ENCODE results near the gene OR52J3.

OR52J3 gene

DNA sequence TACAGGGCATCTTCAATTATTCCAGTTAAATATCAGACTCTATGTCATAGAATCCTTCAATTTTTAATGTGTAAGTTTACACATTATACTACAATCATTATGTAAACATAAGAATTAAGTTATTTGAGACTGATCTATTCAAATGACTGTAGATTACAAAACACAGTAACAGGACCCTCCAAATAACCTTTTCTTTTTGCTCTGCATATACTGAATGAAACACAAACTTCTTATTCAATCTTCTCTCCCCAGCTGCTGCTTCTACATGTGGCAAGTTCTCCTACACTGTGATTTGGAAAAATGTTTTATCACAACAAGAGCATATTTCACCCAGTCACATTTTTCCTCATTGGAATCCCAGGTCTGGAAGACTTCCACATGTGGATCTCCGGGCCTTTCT, at the start of gene OR52J3:
Gene OR52J3, plus strand, starts transcription at position 301 of the 400 bp plus-strand sequence. Its CDS starts 0 bp downstream, at position 301.
- H3K4me3 ChIP-seq (ENCODE audit: low read length): no peak within 1 kb of the TSS
- H3K9me3 ChIP-seq (ENCODE audit: insufficient read depth, low read depth, low read length): no peaks in the 10 kb centered on the region
- H3K27ac ChIP-seq (ENCODE audit: low read length): no peak within 1 kb of the TSS
- H3K9ac ChIP-seq (ENCODE audit: low read depth, low read length): no peak within 1 kb of the TSS
- H3K36me3 ChIP-seq (ENCODE audit: insufficient read depth, low read depth, low read length): no peaks in the 10 kb centered on the region
- H3K4me1 ChIP-seq (ENCODE audit: insufficient read depth, low read length): no peaks in the 10 kb centered on the region
- no peaks in the 10 kb centered on the region for H3K27me3 ChIP-seq (ENCODE audit: insufficient read depth, low read length)

DNA sequence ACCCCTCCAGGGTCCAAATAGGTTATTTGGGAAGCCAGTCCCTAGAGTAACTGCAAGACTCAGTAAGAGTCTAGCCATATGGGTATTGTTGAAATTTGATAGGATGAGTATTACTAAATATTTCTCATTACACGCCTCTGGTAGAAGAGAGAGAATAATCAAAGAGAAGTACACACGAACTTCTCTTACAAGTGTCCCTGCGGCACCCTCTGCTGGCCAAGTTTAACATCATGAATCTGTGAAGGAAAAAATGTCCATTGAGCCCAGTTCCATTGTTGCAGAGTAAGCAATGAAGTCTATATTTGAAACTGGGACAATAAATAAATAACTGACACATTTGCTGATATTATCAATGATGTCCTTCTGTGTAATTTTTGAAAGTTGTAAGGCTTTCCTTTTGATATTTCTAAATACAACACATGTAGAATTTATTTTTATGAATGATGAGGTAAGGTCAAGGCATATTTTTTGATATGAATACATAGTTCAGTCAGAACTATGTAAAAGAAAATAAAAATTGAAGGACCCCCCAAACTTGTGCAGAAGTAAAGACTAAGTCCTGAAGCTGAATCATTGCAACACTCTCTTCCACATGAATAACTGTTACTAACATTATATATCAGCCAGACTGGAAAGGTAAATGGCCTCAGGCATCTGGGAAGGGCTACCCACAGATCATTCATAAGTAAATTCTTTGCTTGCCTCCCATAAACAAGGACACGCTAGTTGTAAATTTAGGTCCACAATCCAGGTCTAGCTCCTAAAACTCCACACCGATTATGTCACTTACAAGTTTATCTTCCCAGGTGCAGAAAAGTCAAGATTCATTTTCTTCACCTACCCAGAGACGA, 41.7 kb upstream of the OR52J3 start:
- Histone ChIP-seq H3K4me3 (ENCODE audit: low read length) (no peak overlapping the region), H3K9me3 (ENCODE audit: insufficient read depth, low read depth, low read length) (no peaks in the 10 kb centered on the region), H3K27ac (ENCODE audit: low read length) (no peak overlapping the region), H3K4me1 (ENCODE audit: insufficient read depth, low read length) (no peaks in the 10 kb centered on the region; the same call in 1 of the 2 replicates), H3K9ac (ENCODE audit: low read depth, low read length) (no peak overlapping the region), H3K36me3 (ENCODE audit: insufficient read depth, low read depth, low read length) (no peaks in the 10 kb centered on the region), H3K27me3 (ENCODE audit: insufficient read depth, low read length) (no peaks in the 10 kb centered on the region)

DNA sequence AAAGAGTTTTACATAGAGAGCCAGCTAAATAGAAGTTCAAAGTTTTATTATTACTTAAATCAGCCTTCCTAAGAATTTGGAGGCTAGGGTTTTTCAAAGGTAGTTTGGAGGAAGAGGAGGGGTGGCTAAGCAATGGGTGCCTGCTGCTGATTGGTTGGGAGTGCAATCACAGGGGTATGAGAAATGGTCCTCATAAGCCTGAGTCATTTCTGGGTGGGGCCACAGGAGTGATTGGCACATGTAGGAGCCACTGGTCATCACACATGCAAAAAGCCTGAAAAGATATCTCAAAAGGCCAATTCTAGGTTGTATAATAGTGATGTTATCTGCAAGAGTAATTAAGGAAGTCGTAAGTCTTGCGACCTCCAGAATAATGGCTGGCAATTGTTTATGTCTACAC, 38.8 kb upstream of the OR52J3 start:
- H3K9me3 ChIP-seq (ENCODE audit: insufficient read depth, low read depth, low read length): no peaks in the 10 kb centered on the region

DNA sequence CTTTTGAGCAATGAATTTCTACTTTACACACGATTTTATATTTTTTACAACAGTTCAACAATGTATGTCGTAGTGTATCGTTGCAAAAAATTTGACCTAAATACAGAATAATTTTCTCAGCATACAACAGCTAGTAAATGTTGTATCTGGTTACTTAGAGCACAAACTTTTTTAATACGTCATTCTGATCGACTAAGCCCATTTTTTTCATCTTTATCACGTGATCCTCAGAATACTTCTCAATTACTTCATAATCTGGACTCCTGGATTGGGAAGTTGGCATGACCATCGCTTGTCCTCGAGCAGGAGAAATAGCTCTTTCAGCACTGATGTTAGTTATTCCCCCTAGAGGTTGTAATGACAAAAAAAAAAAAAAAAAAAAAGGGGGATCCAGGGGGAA, 35.1 kb upstream of the OR52J3 start:
- Histone ChIP-seq H3K27ac (ENCODE audit: low read length) (no peak overlapping the region), H3K4me1 (ENCODE audit: insufficient read depth, low read length) (no peaks in the 10 kb centered on the region), H3K36me3 (ENCODE audit: insufficient read depth, low read depth, low read length) (no peaks in the 10 kb centered on the region), H3K9me3 (ENCODE audit: insufficient read depth, low read depth, low read length) (no peaks in the 10 kb centered on the region), H3K4me3 (ENCODE audit: low read length) (no peak overlapping the region), H3K27me3 (ENCODE audit: insufficient read depth, low read length) (no peaks in the 10 kb centered on the region), H3K9ac (ENCODE audit: low read depth, low read length) (no peak overlapping the region)

More for the DNA sequence above, 38.8 kb upstream of the OR52J3 start:
- no peak overlapping the region for H3K4me3 ChIP-seq (ENCODE audit: low read length)
- H3K27me3 ChIP-seq (ENCODE audit: insufficient read depth, low read length): no peaks in the 10 kb centered on the region
- H3K36me3 ChIP-seq (ENCODE audit: insufficient read depth, low read depth, low read length): no peaks in the 10 kb centered on the region
- H3K9ac ChIP-seq (ENCODE audit: low read depth, low read length): no peak overlapping the region
- no peaks in the 10 kb centered on the region; the same call in 1 of the 2 replicates for H3K4me1 ChIP-seq (ENCODE audit: insufficient read depth, low read length)
- no peak overlapping the region for H3K27ac ChIP-seq (ENCODE audit: low read length)

DNA sequence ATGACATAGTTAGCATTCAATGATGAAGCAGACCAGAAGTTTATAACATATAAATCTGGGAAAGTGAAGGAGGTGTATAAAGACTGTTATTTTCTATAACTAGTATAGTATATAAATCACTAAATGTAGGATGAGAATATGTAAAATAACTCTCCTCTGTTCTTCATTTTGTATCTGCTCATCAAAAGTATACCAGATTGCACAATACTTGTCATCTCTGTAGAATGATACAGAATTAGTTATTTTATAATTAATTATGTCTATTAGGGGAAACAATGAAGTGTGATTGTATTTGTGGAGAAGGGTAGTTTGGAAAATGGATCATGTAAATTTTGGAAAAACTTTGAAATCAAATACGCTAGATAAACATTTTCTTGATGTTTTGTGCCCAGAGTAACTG, 33.3 kb upstream of the OR52J3 start:
- no peaks in the 10 kb centered on the region for H3K9me3 ChIP-seq (ENCODE audit: insufficient read depth, low read depth, low read length)
- H3K9ac ChIP-seq (ENCODE audit: low read depth, low read length): no peak overlapping the region
- no peaks in the 10 kb centered on the region for H3K27me3 ChIP-seq (ENCODE audit: insufficient read depth, low read length)
- no peaks in the 10 kb centered on the region for H3K4me1 ChIP-seq (ENCODE audit: insufficient read depth, low read length)
- H3K36me3 ChIP-seq (ENCODE audit: insufficient read depth, low read depth, low read length): no peaks in the 10 kb centered on the region
- H3K27ac ChIP-seq (ENCODE audit: low read length): no peak overlapping the region
- H3K4me3 ChIP-seq (ENCODE audit: low read length): no peak overlapping the region

DNA sequence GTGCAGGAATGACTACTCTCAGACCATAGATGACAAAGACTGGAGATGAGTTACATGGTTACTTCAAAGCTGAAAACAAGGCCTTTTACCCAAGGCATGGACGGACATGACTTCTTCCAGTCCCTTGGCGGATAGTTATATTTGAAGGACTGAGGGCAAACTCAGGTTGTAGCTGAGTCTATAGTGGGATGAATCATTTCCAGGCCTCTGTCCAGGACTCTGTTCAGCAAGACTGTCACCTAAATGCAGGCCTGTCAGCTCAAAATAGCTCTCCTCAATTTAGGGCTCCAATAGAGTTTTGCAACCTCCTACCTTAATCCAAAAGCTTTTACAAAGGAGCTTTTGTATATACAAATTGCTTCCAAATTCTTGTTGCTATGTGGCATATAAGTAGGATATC, 24.3 kb upstream of the OR52J3 start:
- H3K4me3 ChIP-seq (ENCODE audit: low read length): no peak overlapping the region
- no peak overlapping the region for H3K27ac ChIP-seq (ENCODE audit: low read length)
- no peak overlapping the region for H3K9ac ChIP-seq (ENCODE audit: low read depth, low read length)
- no peaks in the 10 kb centered on the region for H3K27me3 ChIP-seq (ENCODE audit: insufficient read depth, low read length)
- H3K9me3 ChIP-seq (ENCODE audit: insufficient read depth, low read depth, low read length): peaks cover 12% of the 10 kb centered on the region
- H3K36me3 ChIP-seq (ENCODE audit: insufficient read depth, low read depth, low read length): no peaks in the 10 kb centered on the region
- no peaks in the 10 kb centered on the region for H3K4me1 ChIP-seq (ENCODE audit: insufficient read depth, low read length)

DNA sequence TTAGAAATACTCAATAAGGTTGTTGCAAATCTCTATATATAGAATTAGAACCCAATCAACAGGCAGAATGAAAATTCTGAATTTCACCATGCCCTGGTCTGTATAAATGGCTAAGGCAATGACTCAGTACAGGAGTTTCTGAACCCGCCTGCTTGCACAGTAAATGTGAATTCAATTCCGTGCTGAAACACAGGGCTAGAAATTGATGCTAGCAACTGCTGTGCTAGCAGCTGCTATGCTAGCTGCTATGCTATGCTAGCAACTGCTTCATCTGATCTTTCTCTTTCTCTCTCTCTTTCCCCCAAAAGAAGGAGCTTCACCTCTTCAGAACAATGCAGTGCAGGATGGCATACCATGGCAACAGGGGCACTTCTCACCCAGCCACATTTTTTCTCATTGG, 9.7 kb upstream of the OR52J3 start:
- H3K4me3 ChIP-seq (ENCODE audit: low read length): no peak overlapping the region
- no peaks in the 10 kb centered on the region for H3K4me1 ChIP-seq (ENCODE audit: insufficient read depth, low read length)
- no peak overlapping the region for H3K27ac ChIP-seq (ENCODE audit: low read length)
- no peaks in the 10 kb centered on the region for H3K9me3 ChIP-seq (ENCODE audit: insufficient read depth, low read depth, low read length)
- no peaks in the 10 kb centered on the region for H3K36me3 ChIP-seq (ENCODE audit: insufficient read depth, low read depth, low read length)
- no peaks in the 10 kb centered on the region for H3K27me3 ChIP-seq (ENCODE audit: insufficient read depth, low read length)
- H3K9ac ChIP-seq (ENCODE audit: low read depth, low read length): no peak overlapping the region

DNA sequence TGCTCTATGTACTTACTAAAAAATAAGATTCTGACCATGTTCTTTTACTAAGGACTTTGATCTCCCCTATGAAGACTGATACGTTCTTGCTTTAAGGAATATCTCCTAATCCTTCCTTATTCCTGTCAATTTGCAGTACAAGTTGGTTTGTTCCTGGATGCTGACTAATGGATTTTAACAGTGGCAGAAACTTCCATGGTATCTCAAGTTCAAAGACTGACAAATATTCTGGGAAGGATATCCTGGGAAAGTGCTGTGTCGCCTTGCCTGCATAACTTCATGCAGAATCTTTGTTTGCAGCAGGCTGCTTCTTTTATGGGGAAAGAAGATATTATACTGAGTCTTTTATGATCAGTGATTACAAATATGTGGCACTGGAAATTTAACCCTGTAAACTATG, 8.4 kb upstream of the OR52J3 start:
- Histone ChIP-seq H3K27me3 (ENCODE audit: insufficient read depth, low read length) (no peaks in the 10 kb centered on the region), H3K27ac (ENCODE audit: low read length) (no peak overlapping the region)

DNA sequence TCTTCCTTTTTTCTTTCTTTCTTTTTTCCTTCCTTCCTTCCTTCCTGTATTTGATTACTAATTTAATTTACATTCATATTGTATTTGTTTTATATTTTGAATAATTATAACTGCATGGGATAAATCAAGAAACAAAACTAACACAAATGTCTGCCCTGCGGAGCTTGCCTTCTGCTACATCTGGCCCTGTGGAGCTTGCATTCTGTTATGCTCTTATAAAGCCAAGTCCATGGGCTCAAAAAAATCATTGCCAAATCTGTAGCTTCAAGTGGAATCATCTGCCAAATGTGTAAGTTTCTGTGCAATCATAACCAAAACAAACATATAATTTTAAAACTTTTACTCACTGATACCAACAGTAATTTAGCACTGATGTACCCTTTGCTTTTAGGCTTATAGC, 8.0 kb upstream of the OR52J3 start:
- Histone ChIP-seq H3K4me1 (ENCODE audit: insufficient read depth, low read length) (no peaks in the 10 kb centered on the region), H3K9me3 (ENCODE audit: insufficient read depth, low read depth, low read length) (no peaks in the 10 kb centered on the region), H3K27ac (ENCODE audit: low read length) (no peak overlapping the region), H3K27me3 (ENCODE audit: insufficient read depth, low read length) (no peaks in the 10 kb centered on the region), H3K36me3 (ENCODE audit: insufficient read depth, low read depth, low read length) (no peaks in the 10 kb centered on the region), H3K9ac (ENCODE audit: low read depth, low read length) (no peak overlapping the region), H3K4me3 (ENCODE audit: low read length) (no peak overlapping the region)

More for the DNA sequence above, 8.4 kb upstream of the OR52J3 start:
- no peak overlapping the region for H3K4me3 ChIP-seq (ENCODE audit: low read length)
- no peaks in the 10 kb centered on the region for H3K9me3 ChIP-seq (ENCODE audit: insufficient read depth, low read depth, low read length)
- H3K4me1 ChIP-seq (ENCODE audit: insufficient read depth, low read length): no peaks in the 10 kb centered on the region
- H3K36me3 ChIP-seq (ENCODE audit: insufficient read depth, low read depth, low read length): no peaks in the 10 kb centered on the region
- no peak overlapping the region for H3K9ac ChIP-seq (ENCODE audit: low read depth, low read length)

DNA sequence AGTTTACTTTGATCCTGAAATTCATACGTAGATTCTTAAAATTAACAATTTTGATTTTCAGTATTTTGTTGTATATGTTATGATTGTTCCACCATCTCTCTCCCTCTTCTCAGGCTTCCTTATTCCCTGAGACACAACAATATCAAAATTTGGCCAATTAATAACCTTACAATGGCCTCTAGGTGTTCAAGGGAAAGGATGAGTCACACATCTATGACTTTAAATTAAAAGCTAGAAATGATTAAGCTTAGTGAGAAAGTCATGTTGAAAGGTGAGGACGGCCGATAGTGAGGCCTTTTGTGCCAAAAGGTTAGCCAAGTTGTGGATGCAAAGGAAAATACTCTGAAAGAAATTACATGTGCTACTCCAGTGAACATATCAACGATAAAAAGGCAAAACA, 5.5 kb upstream of the OR52J3 start:
- Histone ChIP-seq H3K27ac (ENCODE audit: low read length) (no peak overlapping the region), H3K9me3 (ENCODE audit: insufficient read depth, low read depth, low read length) (no peaks in the 10 kb centered on the region), H3K4me3 (ENCODE audit: low read length) (no peak overlapping the region), H3K9ac (ENCODE audit: low read depth, low read length) (no peak overlapping the region), H3K4me1 (ENCODE audit: insufficient read depth, low read length) (no peaks in the 10 kb centered on the region), H3K27me3 (ENCODE audit: insufficient read depth, low read length) (no peaks in the 10 kb centered on the region), H3K36me3 (ENCODE audit: insufficient read depth, low read depth, low read length) (no peaks in the 10 kb centered on the region)

DNA sequence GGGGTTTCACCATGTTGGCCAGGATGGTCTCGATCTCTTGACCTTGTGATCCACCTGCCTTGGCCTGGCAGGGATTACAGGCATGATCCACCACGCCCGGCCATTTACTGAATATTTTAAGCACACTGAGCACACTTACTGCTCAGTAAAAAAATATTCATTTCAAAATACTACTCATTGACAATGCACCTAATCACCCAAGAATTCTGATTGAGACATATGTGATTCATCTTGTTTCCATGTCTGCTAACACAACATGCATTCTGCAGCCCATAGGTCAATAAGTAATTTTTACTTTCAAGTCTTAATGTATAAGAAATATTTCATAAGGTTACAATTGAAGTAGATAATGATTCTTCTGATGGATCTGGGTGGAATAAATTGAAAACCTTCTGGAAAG, 4.2 kb upstream of the OR52J3 start:
- Histone ChIP-seq H3K36me3 (ENCODE audit: insufficient read depth, low read depth, low read length) (no peaks in the 10 kb centered on the region), H3K4me3 (ENCODE audit: low read length) (no peak overlapping the region), H3K27me3 (ENCODE audit: insufficient read depth, low read length) (no peaks in the 10 kb centered on the region), H3K4me1 (ENCODE audit: insufficient read depth, low read length) (no peaks in the 10 kb centered on the region), H3K27ac (ENCODE audit: low read length) (no peak overlapping the region), H3K9me3 (ENCODE audit: insufficient read depth, low read depth, low read length) (no peaks in the 10 kb centered on the region), H3K9ac (ENCODE audit: low read depth, low read length) (no peak overlapping the region)

DNA sequence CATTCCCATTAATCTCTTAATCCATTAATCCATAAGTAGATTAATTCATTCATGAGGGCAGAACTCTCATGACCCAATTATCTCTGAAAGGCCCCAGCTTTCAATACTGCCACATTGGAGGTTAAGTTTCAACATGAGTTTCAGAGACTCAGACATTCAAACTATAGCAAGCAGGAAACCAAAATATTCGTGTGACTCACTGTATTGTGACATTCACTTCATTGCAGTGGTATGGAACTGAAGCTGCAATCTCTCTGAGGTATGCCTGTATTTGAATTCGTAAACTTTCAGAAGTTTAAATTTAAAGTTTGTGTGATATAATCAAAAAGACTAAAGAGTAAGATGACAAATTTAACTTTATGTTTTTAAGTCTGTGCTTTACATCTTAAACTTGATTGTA, 2.9 kb upstream of the OR52J3 start:
- H3K4me3 ChIP-seq (ENCODE audit: low read length): no peak overlapping the region
- H3K36me3 ChIP-seq (ENCODE audit: insufficient read depth, low read depth, low read length): no peaks in the 10 kb centered on the region
- no peaks in the 10 kb centered on the region for H3K9me3 ChIP-seq (ENCODE audit: insufficient read depth, low read depth, low read length)
- H3K27me3 ChIP-seq (ENCODE audit: insufficient read depth, low read length): no peaks in the 10 kb centered on the region
- H3K27ac ChIP-seq (ENCODE audit: low read length): no peak overlapping the region
- H3K9ac ChIP-seq (ENCODE audit: low read depth, low read length): no peak overlapping the region
- H3K4me1 ChIP-seq (ENCODE audit: insufficient read depth, low read length): no peaks in the 10 kb centered on the region
